ENCODE data around the gene GPS1.

The GPS1 gene

GRCh38 chr17:82012261-82012639 is 39.4 kb upstream of the GPS1 start:
- no peaks in the 10 kb centered on the region for H3K27me3 Mint-ChIP-seq
- no peaks in the 10 kb centered on the region for H3K9me3 Mint-ChIP-seq
- no peak overlapping the region for H3K27ac Mint-ChIP-seq
- no peaks in the 10 kb centered on the region for H3K4me1 Mint-ChIP-seq
- H3K36me3 Mint-ChIP-seq, result no peaks in the 10 kb centered on the region
- no peak overlapping the region for H3K4me3 Mint-ChIP-seq

GRCh38 chr17:82012640-82013295 is 38.9 kb upstream of the GPS1 start:
- Mint-ChIP-seq H3K9me3 (no peaks in the 10 kb centered on the region), H3K27ac (no peak overlapping the region), H3K4me3 (no peak overlapping the region), H3K36me3 (no peaks in the 10 kb centered on the region), H3K27me3 (no peaks in the 10 kb centered on the region), H3K4me1 (no peaks in the 10 kb centered on the region)

GRCh38 chr17:82013341-82013740 is 38.4 kb upstream of the GPS1 start:
- Mint-ChIP-seq H3K4me1 (no peaks in the 10 kb centered on the region), H3K9me3 (no peaks in the 10 kb centered on the region), H3K27ac (no peak overlapping the region), H3K4me3 (no peak overlapping the region), H3K36me3 (no peaks in the 10 kb centered on the region), H3K27me3 (no peaks in the 10 kb centered on the region)

- Mint-ChIP-seq H3K4me3 (no peak overlapping the region), H3K27ac (no peak overlapping the region), H3K9me3 (no peaks in the 10 kb centered on the region), H3K27me3 (no peaks in the 10 kb centered on the region), H3K4me1 (no peaks in the 10 kb centered on the region), H3K36me3 (no peaks in the 10 kb centered on the region)
Measured at GRCh38 chr17:82013772-82014321, 37.9 kb upstream of the GPS1 start.

GRCh38 chr17:82014432-82014831 is 37.3 kb upstream of the GPS1 start:
- Mint-ChIP-seq H3K9me3 (no peaks in the 10 kb centered on the region), H3K4me3 (no peak overlapping the region), H3K36me3 (no peaks in the 10 kb centered on the region), H3K27me3 (no peaks in the 10 kb centered on the region), H3K27ac (no peak overlapping the region), H3K4me1 (no peaks in the 10 kb centered on the region)

GRCh38 chr17:82014971-82015310 is 36.8 kb upstream of the GPS1 start:
- H3K4me3 Mint-ChIP-seq, result no peak overlapping the region
- H3K27me3 Mint-ChIP-seq, result no peaks in the 10 kb centered on the region
- H3K36me3 Mint-ChIP-seq, result no peaks in the 10 kb centered on the region
- no peaks in the 10 kb centered on the region for H3K4me1 Mint-ChIP-seq
- no peak overlapping the region for H3K27ac Mint-ChIP-seq
- no peaks in the 10 kb centered on the region for H3K9me3 Mint-ChIP-seq

- H3K9me3 Mint-ChIP-seq, result no peaks in the 10 kb centered on the region
- no peak overlapping the region for H3K27ac Mint-ChIP-seq
- no peaks in the 10 kb centered on the region for H3K36me3 Mint-ChIP-seq
- no peaks in the 10 kb centered on the region for H3K27me3 Mint-ChIP-seq
- peaks cover 3% of the 10 kb centered on the region for H3K4me1 Mint-ChIP-seq
- no peak overlapping the region for H3K4me3 Mint-ChIP-seq
Measured at GRCh38 chr17:82015311-82015971, 36.3 kb upstream of the GPS1 start.

- no peaks in the 10 kb centered on the region for H3K9me3 Mint-ChIP-seq
- H3K4me3 Mint-ChIP-seq, result no peak overlapping the region
- no peaks in the 10 kb centered on the region for H3K36me3 Mint-ChIP-seq
- H3K27me3 Mint-ChIP-seq, result no peaks in the 10 kb centered on the region
- H3K4me1 Mint-ChIP-seq, result peaks cover 6% of the 10 kb centered on the region
- H3K27ac Mint-ChIP-seq, result no peak overlapping the region
Measured at GRCh38 chr17:82016061-82016874, 35.4 kb upstream of the GPS1 start.

DNA sequence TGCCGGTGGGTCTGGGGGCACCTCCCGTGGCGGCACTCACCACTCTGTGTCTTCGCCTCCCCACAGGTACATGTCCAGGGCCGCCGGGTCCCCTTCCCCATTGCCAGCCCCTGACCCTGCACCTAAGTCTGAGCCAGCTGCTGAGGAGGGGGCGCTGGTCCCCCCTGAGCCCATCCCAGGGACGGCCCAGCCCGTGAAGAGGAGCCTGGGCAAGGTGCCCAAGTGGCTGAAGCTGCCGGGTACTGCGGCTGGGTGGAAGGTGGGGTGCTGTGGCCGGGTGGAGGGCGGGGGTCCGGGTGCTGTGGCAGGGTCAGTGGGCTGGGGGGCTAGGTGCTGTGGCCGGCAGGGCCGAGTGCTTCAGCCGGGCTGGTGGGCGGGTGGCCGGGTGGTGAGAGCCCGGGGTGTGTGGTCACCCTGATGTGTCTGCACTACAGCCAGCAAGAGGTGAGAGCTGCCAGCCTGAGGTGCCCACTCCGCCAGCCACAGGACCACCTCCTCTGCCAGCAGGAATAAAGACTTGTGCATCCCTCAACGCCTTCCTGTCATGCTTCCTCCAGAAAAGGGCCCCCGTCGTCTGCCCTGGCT is 34.7 kb upstream of the GPS1 start:
- Mint-ChIP-seq H3K27me3 (no peaks in the 10 kb centered on the region), H3K27ac (no peak overlapping the region), H3K4me1 (peaks cover 13% of the 10 kb centered on the region), H3K9me3 (no peaks in the 10 kb centered on the region), H3K36me3 (no peaks in the 10 kb centered on the region), H3K4me3 (no peak overlapping the region)

- Mint-ChIP-seq H3K9me3 (no peaks in the 10 kb centered on the region), H3K27me3 (no peaks in the 10 kb centered on the region), H3K4me3 (no peak overlapping the region), H3K4me1 (peaks cover 13% of the 10 kb centered on the region), H3K27ac (no peak overlapping the region), H3K36me3 (no peaks in the 10 kb centered on the region)
Measured at GRCh38 chr17:82017612-82018151, 34.0 kb upstream of the GPS1 start.

GRCh38 chr17:82018152-82018988 is 33.3 kb upstream of the GPS1 start:
- Mint-ChIP-seq H3K9me3 (no peaks in the 10 kb centered on the region), H3K27me3 (no peaks in the 10 kb centered on the region)

GRCh38 chr17:82018989-82019689 is 32.6 kb upstream of the GPS1 start:
- no peaks in the 10 kb centered on the region for H3K36me3 Mint-ChIP-seq
- H3K4me3 Mint-ChIP-seq, result no peak overlapping the region
- H3K4me1 Mint-ChIP-seq, result peaks cover 13% of the 10 kb centered on the region
- H3K27me3 Mint-ChIP-seq, result no peaks in the 10 kb centered on the region
- no peak overlapping the region for H3K27ac Mint-ChIP-seq
- H3K9me3 Mint-ChIP-seq, result no peaks in the 10 kb centered on the region

More at GRCh38 chr17:82018152-82018988, 33.3 kb upstream of the GPS1 start:
- peak overlapping the region; percentile 17 for H3K27ac Mint-ChIP-seq
- H3K36me3 Mint-ChIP-seq, result no peaks in the 10 kb centered on the region
- H3K4me3 Mint-ChIP-seq, result peak overlapping the region; percentile 55
- H3K4me1 Mint-ChIP-seq, result peaks cover 13% of the 10 kb centered on the region

GRCh38 chr17:82019690-82020571 is 31.8 kb upstream of the GPS1 start:
- H3K27ac Mint-ChIP-seq, result no peak overlapping the region
- H3K9me3 Mint-ChIP-seq, result no peaks in the 10 kb centered on the region
- H3K4me1 Mint-ChIP-seq, result peaks cover 13% of the 10 kb centered on the region
- no peaks in the 10 kb centered on the region for H3K36me3 Mint-ChIP-seq
- no peaks in the 10 kb centered on the region for H3K27me3 Mint-ChIP-seq
- H3K4me3 Mint-ChIP-seq, result no peak overlapping the region
